Epithelial cell of proximal tubule (primary cell): ENCODE results near the gene UBL3. TPM values are rescaled to one million over a fixed set of nuclear protein-coding genes. Genes with fewer than 3 reads are reported as not detected.

ENCODE experiments used
- DNase-seq: peaks from one replicate; pipeline ENCODE4 v3.0.0-alpha.2; 2011; ENCODE audit warnings: low read depth
- H3K4me3 ChIP-seq: 2 replicates; pipeline ENCODE4 v1.5.1; 2011; ENCODE audit warnings: low read depth, mild to moderate bottlenecking, low read length
- CTCF ChIP-seq: conservative IDR thresholded peaks from 2 replicates; pipeline ENCODE4 v1.5.1; 2012; ENCODE audit warnings: low read depth, mild to moderate bottlenecking, low read length
- total RNA-seq: library from RNA; depleted of rRNA; stranded (reverse); fragments of >200 nt; gene quantifications from 2 replicates; pipeline ENCODE4 v1.2.3, GENCODE V29; 2015

Gene UBL3
- total RNA-seq, 1 donor from 2014 or later = 10.0 TPM

- peak; percentile 12 for DNase-seq
- peak; percentile 39 for TF ChIP-seq CTCF
- H3K4me3 ChIP-seq = no peak overlapping the region
These were observed 79.2 kb downstream of the UBL3 start for GRCh38 chr13:29771247-29771646.

DNA sequence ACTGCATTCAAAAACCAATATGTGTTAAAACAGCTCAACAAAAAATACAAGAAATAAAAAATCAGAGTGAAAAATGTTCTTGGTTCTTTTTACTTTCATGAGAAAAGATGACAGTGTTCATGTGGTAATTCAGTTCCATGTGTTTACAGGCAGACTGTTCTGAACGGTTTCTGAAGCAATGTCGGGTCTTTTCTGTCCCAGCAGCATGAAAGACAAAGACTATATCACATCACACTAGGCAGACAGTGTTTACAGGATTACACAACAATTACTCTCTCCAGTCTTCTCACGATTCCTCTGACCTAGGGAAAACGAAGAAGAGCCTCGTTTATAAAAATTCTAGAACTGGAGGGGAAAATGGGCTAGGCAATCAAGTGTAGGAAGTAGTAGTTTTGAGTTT, 83.4 kb downstream of the UBL3 start:
- H3K4me3 ChIP-seq = no peak overlapping the region
- TF ChIP-seq CTCF = no peak
- DNase-seq = no peak

DNA sequence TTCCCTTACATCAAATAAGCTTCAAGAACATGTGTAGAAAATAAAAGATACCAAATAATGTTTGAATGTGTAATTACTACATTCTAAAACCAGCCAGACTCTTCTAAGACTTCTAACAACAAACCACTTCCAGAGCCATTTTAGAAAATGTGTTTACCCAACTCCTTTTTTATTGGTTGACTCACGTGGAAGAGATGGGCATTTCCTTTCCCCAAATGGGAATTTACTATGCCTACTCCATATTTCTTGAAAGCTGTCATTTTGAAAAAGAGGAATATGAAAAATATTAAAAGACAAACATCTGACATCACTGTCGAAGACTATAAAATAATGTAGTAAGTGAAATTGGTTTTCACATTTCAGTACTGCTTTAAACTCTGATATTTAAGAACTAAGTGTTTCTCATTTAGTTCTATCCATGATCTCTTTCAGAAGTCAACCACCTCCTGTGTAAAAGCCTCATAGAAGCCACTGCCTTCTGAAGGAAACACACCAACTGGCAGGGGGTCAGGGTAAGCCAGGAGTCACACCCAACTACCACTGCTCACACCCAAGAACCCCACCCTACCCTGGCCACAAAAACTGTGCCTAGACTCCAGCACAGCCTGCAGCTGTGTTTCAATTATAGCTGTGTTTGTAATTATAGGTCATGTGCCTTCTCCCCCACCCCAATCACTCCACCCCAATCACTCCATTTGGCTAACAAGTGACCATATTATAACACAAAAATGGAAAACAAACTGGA, 86.8 kb downstream of the UBL3 start:
- DNase-seq = no peak
- no peak for TF ChIP-seq CTCF
- H3K4me3 ChIP-seq = no peak overlapping the region

- no peak overlapping the region for H3K4me3 ChIP-seq
- TF ChIP-seq CTCF = no peak
- no peak for DNase-seq
These were observed 88.6 kb downstream of the UBL3 start for GRCh38 chr13:29761815-29762214.

DNA sequence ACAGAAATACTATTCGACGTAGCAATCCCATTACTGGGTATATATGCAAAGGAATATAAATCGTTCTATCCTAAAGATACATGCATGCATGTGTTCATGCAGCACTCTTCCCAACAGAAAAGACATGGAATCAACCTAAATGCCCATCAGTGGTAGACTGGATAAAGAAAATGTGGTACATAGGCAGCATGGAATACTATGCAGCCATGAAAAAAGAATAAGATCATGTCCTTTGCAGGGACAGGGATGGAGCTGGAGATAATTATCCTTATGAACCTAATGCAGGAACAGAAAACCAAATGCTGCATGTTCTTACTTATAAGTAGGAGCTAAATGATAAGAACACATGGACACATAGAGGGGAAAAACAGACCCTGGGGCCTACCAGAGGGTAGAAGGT, 89.3 kb downstream of the UBL3 start:
- no peak for DNase-seq
- no peak for TF ChIP-seq CTCF
- no peak overlapping the region for H3K4me3 ChIP-seq

DNA sequence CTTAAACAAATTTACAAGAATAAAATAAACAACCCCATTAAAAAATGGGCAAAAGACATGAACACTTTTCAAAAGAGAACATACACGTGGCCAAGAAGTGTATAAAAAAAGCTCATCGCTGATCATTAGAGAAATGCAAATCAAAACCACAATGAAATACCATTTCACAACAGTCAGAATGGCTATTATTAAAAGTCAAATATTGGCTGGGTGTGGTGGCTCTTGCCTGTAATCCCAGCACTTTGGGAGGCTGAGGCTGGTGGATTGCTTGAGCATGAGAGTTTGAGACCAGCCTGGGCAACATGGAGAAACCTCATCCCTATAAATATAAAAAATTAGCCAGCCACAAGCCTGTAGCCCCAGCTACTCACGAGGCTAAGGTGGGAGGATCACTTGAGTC, 89.9 kb downstream of the UBL3 start:
- DNase-seq = no peak
- no peak overlapping the region for H3K4me3 ChIP-seq
- TF ChIP-seq CTCF = no peak

DNA sequence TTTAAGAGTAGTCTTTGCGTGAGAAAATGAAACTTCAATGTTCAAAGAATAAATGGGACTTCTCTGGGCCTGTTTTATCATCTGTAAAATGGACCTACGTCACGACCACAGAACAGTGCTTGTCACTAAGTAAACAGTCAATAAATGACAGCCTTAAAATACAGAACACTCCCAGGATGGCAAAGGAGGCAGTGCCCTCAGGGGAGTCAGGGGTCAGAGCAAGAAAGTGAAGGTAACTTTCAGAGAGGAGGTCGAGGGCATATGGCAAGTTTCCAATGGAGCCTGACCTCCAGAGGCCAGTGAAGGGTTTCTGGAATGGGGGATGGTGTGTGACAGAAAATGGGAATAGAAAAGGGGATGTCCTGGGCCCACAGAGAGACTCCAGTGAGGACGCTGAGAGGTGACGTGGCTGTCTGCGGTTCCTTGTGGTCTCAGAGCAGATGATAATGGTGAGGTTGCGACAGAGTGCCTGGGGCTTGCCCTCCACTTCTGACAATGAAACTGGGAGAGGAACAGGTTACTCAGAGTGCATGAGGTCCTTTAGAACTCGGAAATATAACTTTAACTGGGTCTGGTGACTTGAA, 91.8 kb downstream of the UBL3 start:
- TF ChIP-seq CTCF = no peak
- no peak overlapping the region for H3K4me3 ChIP-seq
- DNase-seq = no peak
